ENCODE results near the gene CES2.

DNA sequence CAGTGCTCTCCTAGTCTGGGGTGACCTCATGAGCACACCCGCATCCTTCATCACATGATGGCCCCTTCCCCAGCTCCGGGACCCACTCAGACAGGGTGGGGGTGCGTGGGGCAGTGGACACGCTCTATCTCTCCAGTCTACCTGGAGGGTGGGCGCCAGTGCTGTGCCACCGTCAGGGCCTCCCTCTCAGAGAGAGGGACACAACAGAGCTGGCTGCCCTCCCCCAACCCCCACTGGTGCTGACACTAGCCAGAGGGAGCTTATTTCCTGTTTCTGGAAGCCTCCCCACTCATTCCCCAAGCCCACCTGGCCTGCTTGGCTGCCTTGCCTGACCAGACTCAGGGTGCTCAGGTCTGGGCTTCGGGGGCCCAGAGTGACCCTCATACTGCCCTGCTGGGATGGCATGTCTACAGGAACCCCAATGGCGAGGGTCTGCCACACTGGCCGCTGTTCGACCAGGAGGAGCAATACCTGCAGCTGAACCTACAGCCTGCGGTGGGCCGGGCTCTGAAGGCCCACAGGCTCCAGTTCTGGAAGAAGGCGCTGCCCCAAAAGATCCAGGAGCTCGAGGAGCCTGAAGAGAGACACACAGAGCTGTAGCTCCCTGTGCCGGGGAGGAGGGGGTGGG is 8.2 kb downstream of the CES2 start:
- TF ChIP-seq EP300 (IDR thresholded peaks at IDR 0.05): no peak
- TF ChIP-seq, protein P1, sequence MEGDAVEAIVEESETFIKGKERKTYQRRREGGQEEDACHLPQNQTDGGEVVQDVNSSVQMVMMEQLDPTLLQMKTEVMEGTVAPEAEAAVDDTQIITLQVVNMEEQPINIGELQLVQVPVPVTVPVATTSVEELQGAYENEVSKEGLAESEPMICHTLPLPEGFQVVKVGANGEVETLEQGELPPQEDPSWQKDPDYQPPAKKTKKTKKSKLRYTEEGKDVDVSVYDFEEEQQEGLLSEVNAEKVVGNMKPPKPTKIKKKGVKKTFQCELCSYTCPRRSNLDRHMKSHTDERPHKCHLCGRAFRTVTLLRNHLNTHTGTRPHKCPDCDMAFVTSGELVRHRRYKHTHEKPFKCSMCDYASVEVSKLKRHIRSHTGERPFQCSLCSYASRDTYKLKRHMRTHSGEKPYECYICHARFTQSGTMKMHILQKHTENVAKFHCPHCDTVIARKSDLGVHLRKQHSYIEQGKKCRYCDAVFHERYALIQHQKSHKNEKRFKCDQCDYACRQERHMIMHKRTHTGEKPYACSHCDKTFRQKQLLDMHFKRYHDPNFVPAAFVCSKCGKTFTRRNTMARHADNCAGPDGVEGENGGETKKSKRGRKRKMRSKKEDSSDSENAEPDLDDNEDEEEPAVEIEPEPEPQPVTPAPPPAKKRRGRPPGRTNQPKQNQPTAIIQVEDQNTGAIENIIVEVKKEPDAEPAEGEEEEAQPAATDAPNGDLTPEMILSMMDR (IDR thresholded peaks at IDR 0.05): no peak
- TF ChIP-seq POLR2A (IDR thresholded peaks at IDR 0.05): no peak

Data from stomach (tissue), 4 donors.